ACHN (cell line): ENCODE data around the gene TNRC6C.
"Not testable (repeated sequence)": the region's sequence is repeated elsewhere in the genome, so short reads cannot be mapped to it uniquely, and the experiment has no call there.

Experiments
- DNase-seq: peaks from one replicate; pipeline ENCODE4 v3.0.0-alpha.2; 2015
- in situ Hi-C: cut with HindIII; loops from 2 replicates; pipeline ENCODE4 v1.10.0; 2017; ENCODE audit warnings: low sequenced_read_pairs, low pct_ligation_motif_present, low pct_unique_long_range_greater_than_20kb

Gene TNRC6C

GRCh38 chr17:78048346-78049292 lies 90.1 kb downstream of the TNRC6C start:
- in situ Hi-C loops = no loop called here
- no peak for DNase-seq

GRCh38 chr17:78049609-78050008 lies 91.1 kb downstream of the TNRC6C start:
- in situ Hi-C loops = no loop called here

GRCh38 chr17:78051186-78051972 lies 92.9 kb downstream of the TNRC6C start:
- DNase-seq = no peak
- in situ Hi-C loops = no loop called here

More at GRCh38 chr17:78049609-78050008, 91.1 kb downstream of the TNRC6C start:
- DNase-seq = no peak

- DNase-seq = no peak
- in situ Hi-C loops = no loop called here
These were observed 95.4 kb downstream of the TNRC6C start for GRCh38 chr17:78053777-78054468.

GRCh38 chr17:78057113-78057740 lies 98.7 kb downstream of the TNRC6C start:
- no peak for DNase-seq
- in situ Hi-C loops = no loop called here

GRCh38 chr17:78058001-78058400 lies 99.5 kb downstream of the TNRC6C start:
- DNase-seq = no peak
- in situ Hi-C loops = no loop called here

GRCh38 chr17:78058581-78058980 lies 100.1 kb downstream of the TNRC6C start:
- in situ Hi-C loops = no loop called here
- no peak for DNase-seq

GRCh38 chr17:78062596-78062995 lies 104.1 kb downstream of the TNRC6C start:
- in situ Hi-C loops = no loop called here

GRCh38 chr17:78063489-78063888 lies 105.0 kb downstream of the TNRC6C start:
- DNase-seq = no peak
- in situ Hi-C loops = no loop called here

More at GRCh38 chr17:78062596-78062995, 104.1 kb downstream of the TNRC6C start:
- no peak for DNase-seq

GRCh38 chr17:78064708-78065107 lies 106.2 kb downstream of the TNRC6C start:
- no peak for DNase-seq
- in situ Hi-C loops = no loop called here

- DNase-seq, in situ Hi-C loops: not testable (repeated sequence)
These were observed 108.5 kb downstream of the TNRC6C start for GRCh38 chr17:78066976-78067375.

GRCh38 chr17:78069695-78070094 lies 111.2 kb downstream of the TNRC6C start:
- DNase-seq = no peak
- in situ Hi-C loops = no loop called here

GRCh38 chr17:78072961-78073360 lies 114.5 kb downstream of the TNRC6C start:
- in situ Hi-C loops = no loop called here

GRCh38 chr17:78075011-78075410 lies 116.5 kb downstream of the TNRC6C start:
- in situ Hi-C loops = no loop called here
- no peak for DNase-seq

More at GRCh38 chr17:78072961-78073360, 114.5 kb downstream of the TNRC6C start:
- DNase-seq = peak; percentile 72

GRCh38 chr17:78075545-78075944 lies 117.0 kb downstream of the TNRC6C start:
- in situ Hi-C loops = no loop called here

GRCh38 chr17:78079253-78079652 lies 120.8 kb downstream of the TNRC6C start:
- no peak for DNase-seq
- in situ Hi-C loops = no loop called here

More at GRCh38 chr17:78075545-78075944, 117.0 kb downstream of the TNRC6C start:
- no peak for DNase-seq

GRCh38 chr17:78081551-78081950 lies 123.0 kb downstream of the TNRC6C start:
- DNase-seq = no peak
- in situ Hi-C loops = no loop called here

GRCh38 chr17:78082355-78082872 lies 123.9 kb downstream of the TNRC6C start:
- in situ Hi-C loops, DNase-seq: not testable (repeated sequence)
